Natural killer cell (primary cell): ENCODE results near the gene OPRL1. TPM values are rescaled to one million over a fixed set of nuclear protein-coding genes. Genes with fewer than 3 reads are reported as not detected.

Source experiments
- ATAC-seq, 3 donors: fragments of 150-1000 bp in 2 of 3; fragments of 200-7000 bp in 1 of 3; cut with Tn5 transposase; 1 replicate in 1 of 3; 2 replicates in 2 of 3; pipeline ENCODE4 v1.10.0; 2021; ENCODE audit warnings: mild to moderate bottlenecking in 2 of 3, moderate library complexity in 2 of 3
- DNase-seq, 2 donors: peaks; one replicate each; pipeline versions ENCODE4 v3.0.0 to v3.0.0-alpha.2; 2013 to 2021; ENCODE audit warnings: mixed read lengths in 1 of 2
- H3K27ac ChIP-seq: one replicate; pipeline ENCODE4 v1.5.1; 2013; ENCODE audit warnings: mild to moderate bottlenecking, low read length
- H3K27me3 ChIP-seq: one replicate; pipeline ENCODE4 v1.6.1; 2013; ENCODE audit warnings: low read length; ENCODE audit not compliant: control insufficient read depth, insufficient read depth
- H3K36me3 ChIP-seq: one replicate; pipeline ENCODE4 v1.6.1; 2013; ENCODE audit warnings: low read length; ENCODE audit not compliant: control insufficient read depth, insufficient read depth
- H3K4me1 ChIP-seq: one replicate; pipeline ENCODE4 v1.6.1; 2013; ENCODE audit warnings: low read length; ENCODE audit not compliant: control insufficient read depth, insufficient read depth
- H3K4me3 ChIP-seq: one replicate; pipeline ENCODE4 v1.5.1; 2013; ENCODE audit warnings: low read length
- H3K9me3 ChIP-seq: one replicate; pipeline ENCODE4 v1.6.1; 2013; ENCODE audit warnings: low read length; ENCODE audit not compliant: control insufficient read depth, insufficient read depth
- H3K27ac Mint-ChIP-seq, 2 donors: one replicate each; pipeline ENCODE4 v1.8.0; 2022; ENCODE audit warnings: mild to moderate bottlenecking in 2 of 2, mixed read lengths in 2 of 2, moderate library complexity in 1 of 2
- H3K27me3 Mint-ChIP-seq, 2 donors: one replicate each; pipeline ENCODE4 v1.8.0; 2022; ENCODE audit warnings: low read depth in 2 of 2, mixed read lengths in 2 of 2
- H3K36me3 Mint-ChIP-seq: one replicate; pipeline ENCODE4 v1.8.0; 2022; ENCODE audit warnings: mixed read lengths
- H3K4me1 Mint-ChIP-seq, 2 donors: one replicate each; pipeline ENCODE4 v1.8.0; 2022; ENCODE audit warnings: mixed read lengths in 2 of 2
- H3K4me3 Mint-ChIP-seq: one replicate; pipeline ENCODE4 v1.8.0; 2022; ENCODE audit warnings: mild to moderate bottlenecking, moderate library complexity, mixed read lengths
- H3K9me3 Mint-ChIP-seq, 2 donors: one replicate each; pipeline ENCODE4 v1.8.0; 2022; ENCODE audit warnings: mixed read lengths in 2 of 2
- WGBS: methylation state at CpG from one replicate; pipeline ENCODE4 v1.1.7; 2013; ENCODE audit warnings: missing lambda C conversion rate; ENCODE audit not compliant: insufficient coverage; 5-methylcytosine and 5-hydroxymethylcytosine counted together
- intact Hi-C: fragments of 100-400 bp; cut with micrococcal nuclease; formaldehyde crosslinking; loops from one replicate; pipeline ENCODE4 v1.14.2; 2022
- total RNA-seq, 4 donors: library from RNA; stranded (reverse); fragments of 120-200 nt in 1 of 4; gene quantifications; one replicate each; pipeline versions ENCODE4 v1.2.3 to v1.2.4, GENCODE V29; 2013 to 2022
- TF ChIP-seq, protein P1 (sequence below): fragments of 200-600 bp; IDR thresholded peaks from one replicate; pipeline ENCODE4 v1.8.0; 2022; ENCODE audit warnings: antibody characterized with exemption

OPRL1 gene
- total RNA-seq, 3 donors from 2014 or later (not counting 1 experiment from before 2014, with no cell fraction given): 1.2 to 2.2 (median 1.4) TPM

- no peaks in the 10 kb centered on the region for H3K27me3 ChIP-seq
- Mint-ChIP-seq H3K36me3 (no peaks in the 10 kb centered on the region), H3K27ac (no peak overlapping the region), H3K4me1 (peaks cover 0 to 9% of the 10 kb centered on the region in 2 donors), H3K4me3 (no peak overlapping the region), H3K9me3 (peaks cover 4 to 5% of the 10 kb centered on the region in 2 donors), H3K27me3 (peaks cover 0 to 4% of the 10 kb centered on the region in 2 donors)
- no peaks in the 10 kb centered on the region for H3K36me3 ChIP-seq
- DNase-seq: peak in 1 of 2 donors; percentile 16
- 79% methylated on average over 27 of the region's 27 CpGs for WGBS
- no peaks in the 10 kb centered on the region for H3K4me1 ChIP-seq
- no peak overlapping the region for H3K27ac ChIP-seq
- H3K9me3 ChIP-seq: peaks cover 4% of the 10 kb centered on the region
- no peak overlapping the region for H3K4me3 ChIP-seq
- no peak for ATAC-seq
- TF ChIP-seq, protein P1, sequence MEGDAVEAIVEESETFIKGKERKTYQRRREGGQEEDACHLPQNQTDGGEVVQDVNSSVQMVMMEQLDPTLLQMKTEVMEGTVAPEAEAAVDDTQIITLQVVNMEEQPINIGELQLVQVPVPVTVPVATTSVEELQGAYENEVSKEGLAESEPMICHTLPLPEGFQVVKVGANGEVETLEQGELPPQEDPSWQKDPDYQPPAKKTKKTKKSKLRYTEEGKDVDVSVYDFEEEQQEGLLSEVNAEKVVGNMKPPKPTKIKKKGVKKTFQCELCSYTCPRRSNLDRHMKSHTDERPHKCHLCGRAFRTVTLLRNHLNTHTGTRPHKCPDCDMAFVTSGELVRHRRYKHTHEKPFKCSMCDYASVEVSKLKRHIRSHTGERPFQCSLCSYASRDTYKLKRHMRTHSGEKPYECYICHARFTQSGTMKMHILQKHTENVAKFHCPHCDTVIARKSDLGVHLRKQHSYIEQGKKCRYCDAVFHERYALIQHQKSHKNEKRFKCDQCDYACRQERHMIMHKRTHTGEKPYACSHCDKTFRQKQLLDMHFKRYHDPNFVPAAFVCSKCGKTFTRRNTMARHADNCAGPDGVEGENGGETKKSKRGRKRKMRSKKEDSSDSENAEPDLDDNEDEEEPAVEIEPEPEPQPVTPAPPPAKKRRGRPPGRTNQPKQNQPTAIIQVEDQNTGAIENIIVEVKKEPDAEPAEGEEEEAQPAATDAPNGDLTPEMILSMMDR: no peak
- intact Hi-C loops: no loop called here
Observed at GRCh38 chr20:64092258-64093012, 12.6 kb downstream of the OPRL1 start.

- no peaks in the 10 kb centered on the region for H3K9me3 ChIP-seq
- no peak for DNase-seq
- no peak overlapping the region for H3K27ac ChIP-seq
- no peaks in the 10 kb centered on the region for H3K4me1 ChIP-seq
- intact Hi-C loops: no loop called here
- H3K27me3 ChIP-seq: no peaks in the 10 kb centered on the region
- Mint-ChIP-seq H3K4me1 (peaks cover 0 to 9% of the 10 kb centered on the region in 2 donors), H3K27ac (no peak overlapping the region), H3K4me3 (no peak overlapping the region), H3K9me3 (peaks cover 4 to 5% of the 10 kb centered on the region in 2 donors), H3K36me3 (no peaks in the 10 kb centered on the region), H3K27me3 (peaks cover 0 to 3% of the 10 kb centered on the region in 2 donors)
- 90% methylated on average over 8 of the region's 9 CpGs for WGBS
- no peak for ATAC-seq
- H3K36me3 ChIP-seq: no peaks in the 10 kb centered on the region
- no peak overlapping the region for H3K4me3 ChIP-seq
- TF ChIP-seq, protein P1: no peak
Observed at GRCh38 chr20:64093013-64093503, 13.2 kb downstream of the OPRL1 start.

DNA sequence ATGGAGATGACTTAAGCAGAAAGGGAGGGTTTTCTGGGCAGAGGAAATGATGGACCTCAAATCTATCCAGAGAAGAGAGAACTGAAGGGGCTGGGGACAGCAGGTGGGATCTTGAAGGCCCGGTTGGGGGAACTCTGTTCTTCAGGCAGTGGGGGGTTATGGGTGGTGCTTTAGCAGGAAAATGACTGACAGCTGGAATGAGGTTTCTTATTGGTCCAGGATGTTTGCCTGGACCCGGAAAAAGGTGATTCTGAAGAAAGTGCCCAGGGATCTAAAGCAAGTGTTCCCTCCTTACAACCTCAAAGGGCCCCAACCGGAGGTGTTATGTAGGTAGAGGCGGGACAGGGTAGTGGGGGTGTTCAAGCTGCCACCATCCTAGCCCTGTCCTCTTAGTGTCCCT lies 15.6 kb downstream of the OPRL1 start:
- ATAC-seq: no peak
- DNase-seq: no peak
- H3K9me3 Mint-ChIP-seq: peaks cover 4 to 5% of the 10 kb centered on the region in 2 donors

More for the DNA sequence above, 15.6 kb downstream of the OPRL1 start:
- peaks cover 18% of the 10 kb centered on the region for H3K4me1 ChIP-seq
- no peaks in the 10 kb centered on the region for H3K27me3 ChIP-seq
- H3K4me3 ChIP-seq: no peak overlapping the region
- Mint-ChIP-seq H3K4me1 (peaks cover 0 to 9% of the 10 kb centered on the region in 2 donors), H3K27me3 (no peaks in the 10 kb centered on the region), H3K27ac (no peak overlapping the region), H3K36me3 (no peaks in the 10 kb centered on the region), H3K4me3 (no peak overlapping the region)
- no peak overlapping the region for H3K27ac ChIP-seq
- TF ChIP-seq, protein P1: no peak
- 86% methylated on average over 4 of the region's 4 CpGs for WGBS
- H3K9me3 ChIP-seq: no peaks in the 10 kb centered on the region
- intact Hi-C loops: no loop called here
- no peaks in the 10 kb centered on the region for H3K36me3 ChIP-seq
